ENCODE data around the gene C6orf89.

C6orf89 gene

DNA sequence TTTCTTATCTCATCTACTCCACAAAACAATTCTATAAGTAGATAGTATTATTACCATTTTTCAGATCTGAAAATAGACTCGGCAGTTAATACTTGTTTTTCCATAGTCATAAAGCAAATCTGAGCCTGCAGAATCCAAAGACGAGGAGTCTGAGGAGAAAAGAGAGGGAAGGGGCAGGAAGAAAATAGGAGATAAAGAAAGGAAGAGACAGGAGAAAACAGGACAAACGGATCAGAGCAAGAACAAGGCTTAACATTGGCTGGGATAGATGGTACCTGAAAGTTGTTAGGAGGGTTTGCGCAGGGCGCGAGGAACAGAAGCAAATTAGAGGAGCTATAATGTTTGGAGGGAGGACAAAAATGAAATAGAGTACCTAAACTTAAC lies 10.5 kb upstream of the C6orf89 start:
- peaks cover 26% of the 10 kb centered on the region for H3K4me1 ChIP-seq (ENCODE audit: insufficient read depth, low read length, severe bottlenecking)
- H3K9me3 ChIP-seq (ENCODE audit: low read length): no peaks in the 10 kb centered on the region
- peak overlapping the region; percentile 53; the same call in 1 of the 2 replicates for H2AFZ ChIP-seq (ENCODE audit: low read length)
- peak overlapping the region; percentile 89 for H3K4me3 ChIP-seq (ENCODE audit: low read depth, low read length, poor library complexity, severe bottlenecking)
- peak overlapping the region; percentile 71 for H3K27ac ChIP-seq (ENCODE audit: low read depth, low read length, poor library complexity, severe bottlenecking)
- no peak for TF ChIP-seq EZH2 (IDR thresholded peaks at IDR 0.05; ENCODE audit: borderline replicate concordance, low read length)
- TF ChIP-seq, protein P1, sequence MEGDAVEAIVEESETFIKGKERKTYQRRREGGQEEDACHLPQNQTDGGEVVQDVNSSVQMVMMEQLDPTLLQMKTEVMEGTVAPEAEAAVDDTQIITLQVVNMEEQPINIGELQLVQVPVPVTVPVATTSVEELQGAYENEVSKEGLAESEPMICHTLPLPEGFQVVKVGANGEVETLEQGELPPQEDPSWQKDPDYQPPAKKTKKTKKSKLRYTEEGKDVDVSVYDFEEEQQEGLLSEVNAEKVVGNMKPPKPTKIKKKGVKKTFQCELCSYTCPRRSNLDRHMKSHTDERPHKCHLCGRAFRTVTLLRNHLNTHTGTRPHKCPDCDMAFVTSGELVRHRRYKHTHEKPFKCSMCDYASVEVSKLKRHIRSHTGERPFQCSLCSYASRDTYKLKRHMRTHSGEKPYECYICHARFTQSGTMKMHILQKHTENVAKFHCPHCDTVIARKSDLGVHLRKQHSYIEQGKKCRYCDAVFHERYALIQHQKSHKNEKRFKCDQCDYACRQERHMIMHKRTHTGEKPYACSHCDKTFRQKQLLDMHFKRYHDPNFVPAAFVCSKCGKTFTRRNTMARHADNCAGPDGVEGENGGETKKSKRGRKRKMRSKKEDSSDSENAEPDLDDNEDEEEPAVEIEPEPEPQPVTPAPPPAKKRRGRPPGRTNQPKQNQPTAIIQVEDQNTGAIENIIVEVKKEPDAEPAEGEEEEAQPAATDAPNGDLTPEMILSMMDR (IDR thresholded peaks at IDR 0.05; ENCODE audit: low read length): no peak
- H3K79me2 ChIP-seq (ENCODE audit: insufficient read depth, low read length): peaks cover 13% of the 10 kb centered on the region
- peaks cover 25% of the 10 kb centered on the region; the same call in 1 of the 2 replicates for H3K36me3 ChIP-seq (ENCODE audit: insufficient read depth, low read length)
- peak overlapping the region; percentile 91 for H3K4me2 ChIP-seq (ENCODE audit: low read length)
- H3K9me2 ChIP-seq (ENCODE audit: low read depth, low read length): no peaks in the 10 kb centered on the region
- H3K27me3 ChIP-seq (ENCODE audit: insufficient read depth, low read length): no peaks in the 10 kb centered on the region
- H3F3A ChIP-seq (ENCODE audit: insufficient read depth, low read length): no peaks in the 10 kb centered on the region
- H4K20me1 ChIP-seq (ENCODE audit: insufficient read depth, low read length): no peaks in the 10 kb centered on the region
- H3K9ac ChIP-seq (ENCODE audit: low read length): peak overlapping the region; percentile 87

DNA sequence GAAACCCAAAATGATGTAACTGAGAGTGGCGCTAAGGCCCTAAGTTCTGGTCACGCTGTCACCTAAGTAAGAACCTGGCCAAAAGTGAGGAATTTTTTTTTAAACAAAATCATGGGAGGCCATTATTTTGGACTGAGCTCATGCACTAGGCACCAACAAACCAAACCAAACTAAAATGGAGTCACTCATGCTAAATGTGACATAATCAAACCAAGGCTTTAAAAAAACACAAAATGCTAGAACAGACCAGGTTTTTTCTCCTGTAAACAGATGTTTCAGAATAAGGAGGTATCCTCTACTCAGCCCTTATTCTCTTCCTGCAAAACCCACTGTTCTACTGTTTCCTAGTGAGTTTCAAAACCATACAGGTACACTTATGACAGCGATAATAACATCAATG lies 1.1 kb upstream of the C6orf89 start:
- Histone ChIP-seq H3K4me3 (ENCODE audit: low read depth, low read length, poor library complexity, severe bottlenecking) (no peak overlapping the region), H4K20me1 (ENCODE audit: insufficient read depth, low read length) (no peaks in the 10 kb centered on the region), H2AFZ (ENCODE audit: low read length) (0 out of 2 replicates have a peak overlapping the region, but pooled peaks have one; percentile 97), H3K4me1 (ENCODE audit: insufficient read depth, low read length, severe bottlenecking) (peaks cover 23% of the 10 kb centered on the region), H3K9me3 (ENCODE audit: low read length) (no peaks in the 10 kb centered on the region), H3K27me3 (ENCODE audit: insufficient read depth, low read length) (no peaks in the 10 kb centered on the region), H3K4me2 (ENCODE audit: low read length) (no peak overlapping the region), H3K27ac (ENCODE audit: low read depth, low read length, poor library complexity, severe bottlenecking) (no peak overlapping the region), H3K9me2 (ENCODE audit: low read depth, low read length) (no peaks in the 10 kb centered on the region), H3K9ac (ENCODE audit: low read length) (no peak overlapping the region), H3K36me3 (ENCODE audit: insufficient read depth, low read length) (peaks cover 8% of the 10 kb centered on the region), H3F3A (ENCODE audit: insufficient read depth, low read length) (no peaks in the 10 kb centered on the region), H3K79me2 (ENCODE audit: insufficient read depth, low read length) (peaks cover 23% of the 10 kb centered on the region)
- TF ChIP-seq, protein P1 (IDR thresholded peaks at IDR 0.05; ENCODE audit: low read length): no peak
- TF ChIP-seq EZH2 (IDR thresholded peaks at IDR 0.05; ENCODE audit: borderline replicate concordance, low read length): no peak

DNA sequence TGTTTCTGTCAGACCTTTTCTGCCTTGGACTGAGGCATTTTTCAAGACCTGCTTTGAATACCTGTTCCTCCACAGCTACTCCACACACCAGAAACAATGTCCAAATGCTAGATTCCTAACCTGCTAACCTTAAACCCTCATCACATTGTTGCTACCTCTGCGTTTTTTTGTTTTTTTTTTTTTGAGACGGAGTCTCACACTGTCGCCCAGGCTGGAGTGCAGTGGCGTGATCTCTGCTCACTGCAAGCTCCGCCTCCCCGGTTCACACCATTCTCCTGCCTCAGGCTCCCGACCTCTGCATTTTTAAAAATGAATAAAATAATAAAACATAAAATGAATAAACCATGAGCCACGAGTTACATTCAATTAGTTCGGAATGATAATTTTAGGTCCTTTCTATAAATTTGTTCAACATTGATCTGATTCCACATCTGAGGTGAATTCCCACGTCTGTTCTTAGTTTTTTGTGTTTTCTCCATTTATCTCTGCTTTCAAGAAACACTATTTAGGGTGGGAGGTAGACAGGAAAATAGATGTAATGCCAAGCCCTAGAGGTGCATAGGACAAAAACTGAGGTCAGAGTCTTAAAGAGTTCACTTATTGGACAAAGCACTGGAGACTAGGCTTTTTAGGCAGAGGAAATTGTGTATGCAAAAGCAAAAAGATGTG lies 1.3 kb downstream of the C6orf89 start:
- H3K9me3 ChIP-seq (ENCODE audit: low read length): no peaks in the 10 kb centered on the region
- peaks cover 23% of the 10 kb centered on the region for H3K4me1 ChIP-seq (ENCODE audit: insufficient read depth, low read length, severe bottlenecking)
- H3K4me3 ChIP-seq (ENCODE audit: low read depth, low read length, poor library complexity, severe bottlenecking): peak overlapping the region; percentile 94
- H2AFZ ChIP-seq (ENCODE audit: low read length): no peak overlapping the region
- H3K9me2 ChIP-seq (ENCODE audit: low read depth, low read length): no peaks in the 10 kb centered on the region
- no peaks in the 10 kb centered on the region for H3F3A ChIP-seq (ENCODE audit: insufficient read depth, low read length)
- TF ChIP-seq EZH2 (IDR thresholded peaks at IDR 0.05; ENCODE audit: borderline replicate concordance, low read length): no peak
- TF ChIP-seq, protein P1 (IDR thresholded peaks at IDR 0.05; ENCODE audit: low read length): no peak
- H3K4me2 ChIP-seq (ENCODE audit: low read length): peak overlapping the region; percentile 91
- H3K36me3 ChIP-seq (ENCODE audit: insufficient read depth, low read length): peaks cover 13% of the 10 kb centered on the region
- H4K20me1 ChIP-seq (ENCODE audit: insufficient read depth, low read length): no peaks in the 10 kb centered on the region
- H3K27me3 ChIP-seq (ENCODE audit: insufficient read depth, low read length): no peaks in the 10 kb centered on the region
- peak overlapping the region; percentile 94 for H3K9ac ChIP-seq (ENCODE audit: low read length)
- H3K79me2 ChIP-seq (ENCODE audit: insufficient read depth, low read length): peaks cover 35% of the 10 kb centered on the region
- peak overlapping the region; percentile 79 for H3K27ac ChIP-seq (ENCODE audit: low read depth, low read length, poor library complexity, severe bottlenecking)

Data from OCI-LY1 (cell line).